Tongue (tissue), 2 donors: ENCODE measurements around the gene PSG11. TPM values are rescaled to one million over a fixed set of nuclear protein-coding genes. Genes with fewer than 3 reads are reported as not detected.
"Not testable (repeated sequence)": the region's sequence is repeated elsewhere in the genome, so short reads cannot be mapped to it uniquely, and the experiment has no call there.

Experiments used
- DNase-seq: peaks from one replicate; pipeline ENCODE4 v3.0.0-alpha.2; 2015
- total RNA-seq: library from RNA; depleted of rRNA; stranded (reverse); fragments of >200 nt; gene quantifications from one replicate; pipeline ENCODE4 v1.2.3, GENCODE V29; 2014

Gene PSG11
- total RNA-seq = not detected

DNA sequence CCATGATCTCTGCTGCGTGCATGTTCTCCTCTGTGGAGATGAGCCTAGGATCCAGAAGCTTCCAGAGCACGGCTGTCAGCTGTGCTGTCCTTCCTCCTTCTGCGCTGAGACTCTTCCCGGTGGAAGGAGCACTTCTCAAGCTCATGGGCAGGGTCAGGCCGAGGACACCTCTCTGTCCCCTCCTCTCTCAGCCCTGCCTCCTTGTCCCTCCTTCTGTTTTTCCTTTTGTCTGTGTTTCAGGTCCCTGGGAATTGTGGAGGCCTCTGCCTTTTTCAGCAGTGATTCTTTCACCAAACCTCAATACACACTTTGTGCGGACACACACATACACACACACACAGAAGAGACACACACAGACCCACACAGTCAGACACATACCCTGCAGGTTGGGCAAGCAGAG, at the start of gene PSG11:
Gene PSG11 (minus strand): TSS at position 101 of the 400 bp plus-strand sequence. CDS start 97 bp downstream, at position 4.
- DNase-seq = not testable (repeated sequence)

DNA sequence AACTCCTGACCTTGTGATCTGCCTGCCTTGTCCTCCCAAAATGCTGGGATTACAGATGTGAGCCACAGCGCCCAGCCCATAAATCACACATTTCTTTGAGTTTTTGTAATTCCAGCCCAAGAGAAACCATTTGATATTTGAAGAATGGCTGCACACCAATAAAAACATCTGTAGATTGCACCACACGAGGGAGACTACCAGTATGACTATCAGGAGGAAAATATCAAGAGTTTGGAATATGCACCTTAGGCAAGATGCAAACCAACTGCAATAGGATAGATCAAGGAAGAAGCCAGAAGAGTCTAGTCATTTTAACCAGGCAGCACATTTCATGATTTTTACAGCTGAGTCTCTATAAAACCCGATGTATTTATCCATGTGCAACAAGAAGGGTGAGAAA, 36.1 kb upstream of the PSG11 start:
- not testable (repeated sequence) for DNase-seq

DNA sequence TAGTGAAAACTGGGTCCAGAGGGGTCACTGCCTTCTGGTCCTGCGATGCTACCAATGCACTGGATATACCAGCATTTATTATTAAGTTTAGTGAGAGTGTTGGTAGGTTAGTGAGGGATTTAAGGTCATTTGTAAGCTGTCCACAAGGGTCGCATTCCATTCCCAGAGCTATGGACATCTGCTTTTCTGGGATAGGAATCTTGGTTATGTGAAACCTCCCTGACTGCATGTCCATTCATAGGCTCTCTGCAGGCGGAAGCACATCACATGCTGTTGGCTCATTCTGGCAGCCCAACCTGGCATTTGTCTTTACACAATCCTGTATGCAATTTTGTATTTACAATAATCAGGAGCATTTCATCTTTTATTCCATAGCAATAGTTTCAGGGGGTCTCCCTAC, 35.1 kb upstream of the PSG11 start:
- DNase-seq = not testable (repeated sequence)

DNA sequence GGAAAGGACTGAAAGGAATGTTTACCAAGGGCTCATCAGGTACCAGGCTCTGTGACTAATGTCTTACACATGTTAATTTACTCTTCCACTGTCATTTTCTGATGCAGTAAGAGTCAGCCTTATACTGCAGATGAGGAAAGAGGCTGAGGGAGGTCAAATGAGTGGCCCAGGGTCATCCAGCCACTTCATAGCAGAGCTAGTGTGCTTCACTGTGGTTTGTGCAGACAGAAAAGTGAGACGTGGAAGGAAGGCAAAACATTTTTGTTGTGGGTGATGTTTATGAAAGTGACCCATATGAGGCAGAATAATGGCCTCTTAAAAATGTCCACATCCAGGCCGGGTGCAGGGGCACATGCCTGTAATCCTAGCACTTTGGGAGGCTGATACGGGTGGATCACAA, 34.0 kb upstream of the PSG11 start:
- not testable (repeated sequence) for DNase-seq

DNA sequence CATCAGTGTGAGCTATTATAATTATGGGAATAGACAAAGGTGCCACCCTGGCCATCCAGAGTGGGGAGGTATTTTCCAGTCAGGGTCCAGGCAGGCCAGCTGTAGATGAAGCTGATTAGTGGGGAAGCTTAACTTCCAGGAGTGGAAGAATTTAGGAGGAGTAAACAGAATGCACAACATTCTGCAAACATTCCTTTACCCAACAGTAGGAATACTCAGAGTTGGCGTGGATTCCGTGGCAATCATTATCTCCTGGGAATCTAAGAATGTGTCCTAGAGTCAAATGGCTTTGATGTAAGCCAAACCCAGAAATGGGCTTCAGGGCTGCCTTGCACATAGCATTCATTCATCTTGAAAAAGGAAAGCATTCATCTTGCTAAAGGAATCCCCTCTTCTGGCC, 33.2 kb upstream of the PSG11 start:
- not testable (repeated sequence) for DNase-seq

DNA sequence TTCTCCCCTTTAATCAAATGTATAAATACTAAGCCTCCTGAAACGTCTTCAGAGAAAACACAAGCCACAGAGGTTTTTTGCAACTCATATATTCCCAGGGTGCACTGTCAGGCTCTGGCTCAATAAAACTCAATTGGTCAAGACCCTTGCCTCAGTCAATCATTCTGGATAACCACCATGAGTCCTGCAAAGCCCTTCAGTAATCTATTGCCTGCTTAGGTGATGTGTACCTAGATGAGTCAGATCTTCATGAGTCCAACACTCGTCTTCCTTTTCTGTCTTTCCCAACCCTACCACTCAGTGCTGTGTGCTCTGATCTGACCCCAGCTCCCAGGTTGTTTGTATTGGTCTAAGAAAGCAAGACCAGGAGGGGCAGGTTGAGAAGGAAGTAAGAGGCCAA, 32.2 kb upstream of the PSG11 start:
- not testable (repeated sequence) for DNase-seq

DNA sequence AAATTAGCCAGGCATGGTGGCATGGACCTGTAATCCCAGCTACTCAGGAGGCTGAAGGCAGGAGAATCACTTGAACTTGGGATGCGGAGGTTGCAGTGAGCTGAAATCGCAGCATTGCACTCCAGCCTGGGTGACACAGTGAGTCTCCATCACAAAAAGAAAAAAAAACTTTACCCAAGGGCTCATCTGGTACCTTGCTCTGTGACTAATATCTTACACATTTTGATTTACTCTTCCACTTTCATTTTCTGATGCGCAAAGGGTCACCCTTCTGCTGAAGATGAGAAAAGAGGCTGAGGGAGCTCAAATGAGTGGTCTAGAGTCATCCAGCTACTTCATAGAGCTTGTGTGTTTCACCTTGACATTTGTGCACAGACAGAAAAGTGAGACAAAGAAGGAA, 21.7 kb upstream of the PSG11 start:
- DNase-seq = not testable (repeated sequence)

DNA sequence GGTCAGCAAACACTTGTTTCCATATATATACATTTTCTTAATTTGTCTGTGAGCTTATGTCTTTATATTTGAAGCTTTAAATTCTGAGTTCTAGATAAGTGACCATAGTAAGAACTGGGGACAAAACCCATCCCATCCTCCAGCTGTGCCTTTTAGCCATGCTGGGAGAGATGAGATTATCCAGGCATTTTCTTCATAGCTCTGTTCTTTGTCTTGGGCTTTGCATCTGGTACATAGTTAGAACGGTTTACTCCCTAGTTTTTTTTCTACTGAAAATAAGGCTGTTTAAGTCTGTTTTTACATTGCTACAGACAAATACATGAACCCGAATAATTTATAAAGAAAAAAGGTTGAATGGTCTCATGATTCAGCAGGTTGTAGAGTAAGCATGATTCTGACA, 20.3 kb upstream of the PSG11 start:
- DNase-seq = not testable (repeated sequence)

DNA sequence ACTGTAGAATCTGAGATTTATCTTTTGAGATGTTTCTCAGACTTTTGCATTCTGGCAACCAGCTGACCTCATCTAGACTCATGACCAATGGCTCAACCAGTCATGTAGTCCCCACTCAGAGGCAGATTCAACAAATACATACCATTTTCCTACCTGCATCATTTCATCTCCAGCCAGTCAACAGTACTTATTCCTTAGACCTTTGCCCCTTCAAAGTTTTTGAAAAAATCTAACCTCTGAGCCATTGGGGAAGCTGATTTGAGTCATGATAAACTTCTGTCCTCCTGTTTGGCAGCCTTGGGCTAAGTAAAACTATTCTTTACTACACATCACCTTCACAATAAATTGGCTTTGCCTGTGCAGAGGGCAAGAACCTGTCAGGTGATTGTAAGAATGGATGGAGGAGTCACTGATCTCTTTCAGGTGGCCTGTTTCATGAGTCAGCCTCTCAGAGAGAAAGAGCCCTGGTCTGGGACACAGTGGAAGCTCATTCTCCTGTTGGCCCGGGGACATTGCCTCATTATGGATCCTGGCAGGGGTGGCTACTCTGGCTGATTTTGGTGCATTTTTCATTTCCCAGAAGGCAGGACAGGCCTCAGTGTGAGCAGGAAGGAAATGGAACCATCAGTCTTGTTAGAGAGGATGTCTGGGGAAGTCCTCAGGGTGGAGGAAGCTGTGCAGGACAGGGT, 17.4 kb upstream of the PSG11 start:
- DNase-seq = not testable (repeated sequence)

DNA sequence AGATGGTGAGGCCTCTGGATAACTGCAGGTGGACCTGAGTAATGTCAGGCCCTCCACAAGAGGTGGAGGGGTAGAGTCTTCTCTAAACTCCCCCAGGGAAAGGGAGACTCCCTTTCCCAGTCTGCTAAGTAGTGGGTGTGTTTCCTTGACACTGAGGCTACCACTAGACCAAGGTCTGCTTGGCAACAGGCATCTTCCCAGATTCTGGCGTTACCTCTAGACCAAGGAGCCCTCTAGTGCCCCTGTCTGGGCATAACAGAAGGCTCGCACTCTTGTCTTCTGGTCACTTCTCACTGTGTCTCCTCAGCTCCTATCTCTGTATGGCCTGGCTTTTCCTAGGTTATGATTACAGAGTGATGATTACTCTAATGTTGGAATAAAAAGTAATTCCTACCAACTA, 5.4 kb upstream of the PSG11 start:
- not testable (repeated sequence) for DNase-seq

DNA sequence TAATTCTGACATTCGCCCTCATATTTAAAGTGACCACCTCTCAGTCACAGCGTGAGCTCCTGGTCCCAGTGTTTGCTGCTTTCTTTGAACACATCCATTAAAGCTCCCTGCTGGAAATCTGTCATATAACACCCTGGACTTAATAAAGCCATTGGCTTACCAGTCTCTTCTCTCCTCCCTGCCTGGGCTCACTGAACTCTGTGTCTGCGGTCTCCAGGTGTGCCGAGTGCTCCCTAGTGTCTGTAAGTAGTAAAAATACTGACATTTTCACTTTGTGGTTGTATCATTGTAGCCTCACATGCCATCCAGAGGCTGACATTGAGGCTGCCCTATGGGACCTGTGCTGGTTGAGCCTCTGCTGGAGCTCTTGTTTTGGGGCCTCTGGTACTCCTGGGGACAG, 2.6 kb upstream of the PSG11 start:
- DNase-seq = no peak

DNA sequence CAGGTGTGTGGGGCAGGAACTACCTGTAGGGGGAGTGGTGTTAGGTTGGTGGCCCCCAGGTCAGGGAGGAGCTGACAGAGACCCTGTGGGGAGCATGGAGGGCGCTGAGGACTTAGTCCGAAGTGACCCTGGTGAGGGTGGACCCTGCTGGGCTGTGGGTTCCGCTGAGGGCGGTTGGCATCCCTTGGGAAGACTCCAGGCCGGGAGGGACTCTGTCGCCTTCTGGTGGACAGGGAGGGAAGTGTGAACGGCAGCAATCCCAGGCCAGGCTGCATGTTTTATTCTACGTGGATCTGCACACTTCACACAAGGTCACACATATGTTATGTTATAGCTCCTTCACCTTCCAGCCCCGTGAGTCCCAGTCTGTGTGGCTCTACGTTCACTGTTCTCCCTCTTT, 1.7 kb upstream of the PSG11 start:
- DNase-seq = not testable (repeated sequence)

DNA sequence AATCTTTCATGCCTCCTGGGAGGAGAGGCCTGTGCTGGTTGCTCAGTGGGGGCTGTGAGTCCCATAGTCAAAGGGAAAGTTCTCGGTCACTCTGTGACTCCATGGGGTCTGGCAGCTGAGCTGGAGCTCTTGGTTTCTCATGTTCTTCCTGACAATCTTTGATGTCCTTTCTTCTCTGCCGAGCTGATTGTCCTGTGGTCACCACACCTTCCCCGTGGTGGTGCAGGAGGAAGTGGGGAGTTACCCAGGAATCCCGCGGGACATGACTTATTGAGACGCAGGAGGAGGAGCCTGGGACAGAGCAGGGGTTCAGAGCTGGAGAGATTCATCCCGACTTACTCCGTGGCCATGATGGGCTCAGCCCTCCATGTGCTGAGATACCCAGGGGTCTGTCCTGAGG, 792 bp upstream of the PSG11 start:
- not testable (repeated sequence) for DNase-seq

DNA sequence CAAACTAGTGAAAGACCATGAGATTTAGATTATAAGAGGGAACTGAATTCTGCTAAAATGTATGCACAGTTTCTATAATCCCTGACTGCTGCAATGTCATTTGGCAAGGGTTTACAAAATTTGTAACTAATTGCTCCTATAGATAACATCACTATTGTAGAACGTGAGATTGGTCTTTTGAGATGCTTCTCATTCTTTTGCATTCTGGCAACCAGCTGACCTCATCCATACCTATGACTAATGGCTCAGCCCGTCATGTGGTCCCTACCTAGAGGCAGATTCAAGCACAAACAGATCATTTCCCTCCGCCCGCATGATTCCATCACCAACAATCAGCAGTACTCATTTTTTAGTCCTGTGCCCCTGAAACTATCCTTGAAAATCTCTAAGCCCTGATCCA, 4.2 kb downstream of the PSG11 start:
- not testable (repeated sequence) for DNase-seq

DNA sequence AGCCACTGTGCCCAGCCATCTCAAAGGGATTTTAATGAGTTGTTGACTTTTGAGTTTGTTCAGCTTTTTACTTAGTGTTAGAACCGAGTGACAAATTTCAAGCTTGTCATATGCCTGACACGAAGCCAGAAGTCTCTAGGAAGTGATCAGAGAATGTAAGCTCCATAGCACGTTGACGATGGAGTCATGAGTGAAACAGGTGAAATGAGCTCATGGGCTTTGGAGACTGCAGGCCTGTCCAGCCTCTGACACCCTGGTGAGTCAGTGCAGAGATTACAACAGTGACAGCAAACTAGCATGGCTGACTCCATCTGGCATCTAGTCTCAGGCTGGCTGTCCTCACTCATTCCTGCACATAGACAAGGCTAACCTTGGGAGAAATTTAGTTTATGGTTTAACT, 4.6 kb downstream of the PSG11 start:
- DNase-seq = peak; percentile 19

DNA sequence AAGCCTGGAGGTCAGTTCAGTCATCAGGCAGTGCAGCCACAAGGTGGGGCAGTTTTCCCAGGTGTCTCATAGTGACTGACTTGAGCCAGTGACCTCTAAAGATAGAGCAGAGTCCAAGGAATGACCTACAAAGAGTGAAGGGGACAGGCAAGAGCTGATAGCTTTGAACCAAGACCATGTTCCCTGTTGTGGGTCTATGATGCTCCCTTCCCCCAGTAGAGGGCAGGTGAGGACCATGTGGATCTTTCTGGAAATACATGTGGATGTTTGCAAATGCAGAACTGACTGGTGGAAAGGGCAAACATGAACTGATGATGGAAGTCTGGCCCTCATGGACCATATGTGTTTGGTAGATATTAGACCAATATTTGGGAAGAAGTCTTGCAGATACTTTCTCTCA, 6.7 kb downstream of the PSG11 start:
- DNase-seq = not testable (repeated sequence)

DNA sequence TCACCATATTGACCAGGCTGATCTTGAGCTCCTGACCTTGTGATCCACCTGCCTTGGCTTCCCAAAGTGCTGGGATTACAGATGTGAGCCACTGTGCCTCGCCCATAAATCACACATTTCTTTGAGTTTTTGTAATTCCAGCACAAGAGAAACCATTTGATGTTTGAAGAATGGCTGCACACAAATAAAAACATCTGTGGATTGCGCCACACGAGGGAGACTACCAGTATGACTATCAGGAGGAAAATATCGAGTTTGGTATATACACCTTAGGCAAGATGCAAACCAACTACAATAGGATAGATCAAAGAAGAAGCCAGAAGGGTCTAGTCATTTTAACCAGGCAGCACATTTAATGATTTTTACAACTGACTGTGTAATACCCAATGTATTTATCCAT, 20.4 kb downstream of the PSG11 start:
- not testable (repeated sequence) for DNase-seq

DNA sequence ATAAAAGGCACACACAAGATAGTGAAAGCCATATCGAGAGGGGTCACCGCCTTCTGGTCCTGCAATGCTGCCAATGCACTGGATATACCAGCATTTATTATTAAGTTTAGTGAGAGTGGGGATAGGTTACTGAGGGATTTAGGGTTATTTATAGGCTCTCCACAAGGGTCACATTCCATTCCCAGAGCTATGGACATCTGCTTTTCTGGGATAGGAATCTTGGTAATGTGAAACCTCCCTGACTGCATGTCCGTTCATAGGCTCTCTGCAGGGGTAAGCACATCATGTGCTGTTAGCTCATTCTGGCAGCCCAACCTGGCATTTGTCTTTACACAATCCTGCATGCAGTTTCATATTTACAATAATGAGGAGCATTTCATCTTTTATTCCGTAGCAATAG, 21.4 kb downstream of the PSG11 start:
- peak; percentile 41 for DNase-seq

DNA sequence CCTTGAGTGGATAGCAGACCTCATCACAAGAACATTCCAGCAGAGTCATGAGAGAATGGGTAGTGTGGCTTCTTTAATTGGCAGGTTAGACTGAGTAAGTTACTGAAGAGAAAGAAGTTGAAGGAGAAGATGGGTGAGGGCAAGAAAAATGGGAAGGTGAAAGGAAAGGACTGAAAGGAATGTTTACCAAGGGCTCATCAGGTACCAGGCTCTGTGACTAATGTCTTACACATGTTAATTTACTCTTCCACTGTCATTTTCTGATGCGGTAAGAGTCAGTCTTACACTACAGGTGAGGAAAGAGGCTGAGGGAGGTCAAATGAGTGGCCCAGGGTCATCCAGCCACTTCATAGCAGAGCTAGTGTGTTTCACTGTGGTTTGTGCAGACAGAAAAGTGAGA, 22.6 kb downstream of the PSG11 start:
- DNase-seq = not testable (repeated sequence)

DNA sequence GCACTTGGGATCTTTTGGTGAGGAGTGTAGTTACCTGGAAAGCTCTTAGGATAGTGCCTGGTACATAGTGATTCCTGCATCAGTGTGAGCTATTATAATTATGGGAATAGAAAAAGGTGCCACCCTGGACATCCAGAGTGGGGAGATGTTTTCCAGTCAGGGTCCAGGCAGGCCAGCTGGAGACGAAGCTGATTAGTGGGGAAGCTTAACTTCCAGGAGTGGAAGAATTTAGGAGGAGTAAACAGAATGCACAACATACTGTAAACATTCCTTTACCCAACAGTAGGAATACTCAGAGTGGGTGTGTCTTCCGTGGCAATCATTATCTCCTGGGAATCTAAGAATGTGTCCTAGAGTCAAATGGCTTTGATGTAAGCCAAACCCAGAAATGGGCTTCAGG, 23.3 kb downstream of the PSG11 start:
- DNase-seq = not testable (repeated sequence)

DNA sequence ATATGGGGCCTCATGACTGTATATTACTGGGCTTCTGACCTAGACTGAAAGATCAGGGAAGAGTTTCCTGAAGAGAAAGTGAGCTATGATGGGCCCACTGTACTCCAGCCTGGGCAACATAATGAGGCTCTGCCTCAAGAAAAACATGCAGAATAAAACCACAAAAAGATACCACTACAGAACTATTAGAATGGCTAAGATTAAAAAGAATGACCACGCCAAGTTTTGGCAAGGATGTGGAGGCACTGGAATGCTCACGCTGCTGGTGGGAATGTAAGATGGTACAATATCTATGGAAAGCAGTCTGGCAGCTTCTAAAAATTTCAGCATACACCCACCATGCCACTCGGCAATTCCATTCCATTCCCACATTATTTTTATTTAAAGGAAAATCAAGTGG, 30.1 kb downstream of the PSG11 start:
- not testable (repeated sequence) for DNase-seq

DNA sequence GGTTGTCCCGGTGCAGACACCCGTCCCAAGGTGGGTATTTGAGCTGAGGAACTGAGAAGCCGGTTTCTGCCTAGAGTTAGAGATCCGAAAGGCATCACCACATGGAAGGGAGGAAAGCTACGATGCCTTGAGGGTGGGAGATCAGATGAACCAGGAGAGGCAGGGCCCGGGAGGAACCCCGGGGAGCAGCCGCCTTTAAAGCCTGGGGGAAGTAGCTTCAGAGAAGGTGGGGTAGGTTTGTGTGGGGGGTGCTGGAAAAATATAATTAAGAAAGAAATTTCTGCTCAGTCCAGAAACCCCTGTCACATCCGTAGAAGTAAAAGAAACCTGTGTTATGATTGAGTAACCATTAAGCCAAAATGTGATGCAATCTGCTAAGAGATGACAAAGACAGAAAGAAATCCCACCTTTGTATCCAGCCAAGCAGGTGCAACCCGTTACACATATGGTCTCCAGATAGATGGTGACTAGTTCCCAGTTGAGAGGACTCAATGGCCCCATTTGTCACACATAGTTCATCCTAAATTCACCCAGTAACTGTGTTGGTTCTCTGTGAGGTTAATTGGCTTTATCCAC, 34.2 kb downstream of the PSG11 start:
- not testable (repeated sequence) for DNase-seq

DNA sequence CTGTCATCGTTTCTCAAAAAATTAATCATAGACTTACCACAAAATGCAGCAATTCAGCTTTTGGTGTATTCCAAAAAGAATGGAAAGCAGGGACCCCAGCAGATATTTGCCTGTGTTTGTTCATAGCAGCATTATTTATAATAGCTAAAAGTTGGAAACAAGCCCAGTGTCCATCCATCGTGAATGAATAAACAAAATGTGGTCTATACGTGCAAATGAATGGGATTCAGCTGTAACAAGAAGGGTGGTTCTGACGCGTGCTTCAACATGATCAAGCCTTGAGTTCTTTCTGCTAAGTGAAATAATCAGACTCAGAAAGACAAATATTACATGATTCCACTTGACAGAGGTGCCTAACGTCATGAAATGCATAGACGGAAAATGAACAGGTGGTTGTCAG, 36.4 kb downstream of the PSG11 start:
- DNase-seq = peak; percentile 41

DNA sequence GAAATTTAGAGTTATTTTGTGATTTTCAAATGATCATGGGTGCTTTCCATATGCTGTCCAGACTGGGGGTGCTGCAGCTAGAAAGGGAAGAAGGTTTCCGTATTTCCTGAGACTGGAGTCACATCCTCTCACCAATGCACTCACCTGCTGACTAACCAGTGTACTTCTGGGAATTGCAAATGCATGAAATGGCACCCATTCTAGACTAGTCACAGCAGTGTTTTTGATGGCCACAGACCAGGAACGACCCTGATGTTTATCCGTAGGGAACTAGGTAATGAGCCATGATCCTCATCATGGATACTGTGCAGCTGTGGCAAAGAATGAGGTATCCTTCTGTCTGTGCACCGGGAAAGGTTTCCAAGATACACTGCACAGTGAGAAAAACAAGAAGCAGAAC, 37.1 kb downstream of the PSG11 start:
- DNase-seq = not testable (repeated sequence)
